IMR-90 (cell line): Measurements from ENCODE around the gene CSTA. TPM values are rescaled to one million over a fixed set of nuclear protein-coding genes. Genes with fewer than 3 reads are reported as not detected.

ENCODE experiments used
- ATAC-seq: fragments of 200-7000 bp; cut with Tn5 transposase; 2 replicates; pipeline ENCODE4 v1.9.1; 2020; ENCODE audit warnings: low read depth, mild to moderate bottlenecking, moderate library complexity
- BruUV-seq: library from RNA; stranded (reverse); fragments of 400-500 nt; replicated peaks from 2 replicates; lab custom pipeline; 2021; lab: Mats Ljungman, UMichigan
- CTCF ChIA-PET: fragments of 300-600 bp; formaldehyde crosslinking; extraction: SDS; loops from one replicate; lab custom pipeline; 2021; ENCODE audit warnings: antibody characterized with exemption; lab: Yijun Ruan, JAX
- POLR2A ChIA-PET: fragments of 300-600 bp; sonication (Branson Sonifier 250); formaldehyde crosslinking; loops from one replicate; lab custom pipeline; 2022; ENCODE audit warnings: antibody characterized with exemption; ENCODE audit not compliant: unreplicated experiment; lab: Charles Lee
- DNase-seq: peaks from one replicate; pipeline ENCODE4 v3.0.0; 2013
- H2AFZ ChIP-seq: replicated peaks from 2 replicates; pipeline ENCODE3; 2013; ENCODE audit warnings: low read length, mild to moderate bottlenecking; ENCODE audit not compliant: poor library complexity
- H2AK5ac ChIP-seq: 2 replicates; pipeline ENCODE4 v1.6.1; 2013; ENCODE audit warnings: low read depth, low read length, inconsistent platforms
- H2AK9ac ChIP-seq: replicated peaks from 2 replicates; pipeline ENCODE3; 2013; ENCODE audit warnings: mild to moderate bottlenecking, low read depth, low read length, moderate library complexity; ENCODE audit not compliant: poor library complexity
- H2BK120ac ChIP-seq: 2 replicates; pipeline ENCODE4 v1.6.1; 2013; ENCODE audit warnings: low read depth, low read length, inconsistent platforms
- H2BK15ac ChIP-seq: 3 replicates; pipeline ENCODE4 v1.6.1; 2013; ENCODE audit warnings: low read depth, low read length, inconsistent platforms
- H2BK20ac ChIP-seq: 2 replicates; pipeline ENCODE4 v1.6.1; 2013; ENCODE audit warnings: low read depth, mild to moderate bottlenecking, inconsistent platforms, low read length, moderate library complexity
- H2BK5ac ChIP-seq: 2 replicates; pipeline ENCODE4 v1.6.1; 2013; ENCODE audit warnings: mild to moderate bottlenecking, low read depth, low read length, inconsistent platforms; ENCODE audit not compliant: poor library complexity, severe bottlenecking
- H3K14ac ChIP-seq: replicated peaks from 2 replicates; pipeline ENCODE4 v1.6.1; 2013; ENCODE audit warnings: low read depth, low read length, inconsistent platforms
- H3K18ac ChIP-seq: 2 replicates; pipeline ENCODE4 v1.6.1; 2013; ENCODE audit warnings: low read depth, low read length, control low read depth
- H3K23ac ChIP-seq: 2 replicates; pipeline ENCODE4 v1.6.1; 2013; ENCODE audit warnings: low read depth, low read length, inconsistent platforms
- H3K27ac ChIP-seq: 2 replicates; pipeline ENCODE4 v1.5.1; 2013; ENCODE audit warnings: mild to moderate bottlenecking, control low read depth, low read length; ENCODE audit not compliant: insufficient read depth
- H3K27me3 ChIP-seq: 2 replicates; pipeline ENCODE4 v1.6.1; 2013; ENCODE audit warnings: low read length; ENCODE audit not compliant: control insufficient read depth, insufficient read depth
- H3K36me3 ChIP-seq: 2 replicates; pipeline ENCODE4 v1.6.1; 2013; ENCODE audit warnings: low read length, mixed read lengths; ENCODE audit not compliant: control insufficient read depth, insufficient read depth
- H3K4ac ChIP-seq: 2 replicates; pipeline ENCODE4 v1.6.1; 2013; ENCODE audit warnings: low read depth, low read length, inconsistent platforms
- H3K4me1 ChIP-seq: 2 replicates; pipeline ENCODE4 v1.6.1; 2013; ENCODE audit warnings: low read length, mixed read lengths; ENCODE audit not compliant: control insufficient read depth, insufficient read depth
- H3K4me2 ChIP-seq: 2 replicates; pipeline ENCODE4 v1.6.1; 2013; ENCODE audit warnings: low read depth, mild to moderate bottlenecking, control low read depth, low read length, moderate library complexity
- H3K4me3 ChIP-seq: 2 replicates; pipeline ENCODE4 v1.5.1; 2013; ENCODE audit warnings: low read depth, mild to moderate bottlenecking, control low read depth, low read length, moderate library complexity; ENCODE audit not compliant: insufficient read depth
- H3K56ac ChIP-seq: 2 replicates; pipeline ENCODE4 v1.6.1; 2013; ENCODE audit warnings: low read length, inconsistent platforms; ENCODE audit not compliant: insufficient read depth; ENCODE audit errors: extremely low read depth
- H3K79me1 ChIP-seq, 2 experiments: 2 replicates each; pipeline ENCODE4 v1.6.1; 2013; ENCODE audit warnings: low read length in 2 of 2, inconsistent platforms in 1 of 2, low read depth in 1 of 2
- H3K9ac ChIP-seq: 2 replicates; pipeline ENCODE4 v1.6.1; 2013; ENCODE audit warnings: low read depth, low read length, control low read depth
- H3K9me1 ChIP-seq: 2 replicates; pipeline ENCODE4 v1.6.1; 2013; ENCODE audit warnings: low read length, inconsistent platforms; ENCODE audit not compliant: insufficient read depth
- H3K9me3 ChIP-seq: 2 replicates; pipeline ENCODE4 v1.6.1; 2013; ENCODE audit warnings: low read length; ENCODE audit not compliant: control insufficient read depth, insufficient read depth
- H4K20me1 ChIP-seq: 2 replicates; pipeline ENCODE4 v1.6.1; 2013; ENCODE audit warnings: low read length, inconsistent platforms; ENCODE audit not compliant: insufficient read depth
- H4K5ac ChIP-seq: 2 replicates; pipeline ENCODE4 v1.6.1; 2013; ENCODE audit warnings: mild to moderate bottlenecking, low read depth, low read length, control low read depth
- H4K8ac ChIP-seq, 2 experiments: 2 replicates each; pipeline ENCODE4 v1.6.1; 2013; ENCODE audit warnings: low read depth in 2 of 2, low read length in 2 of 2, control low read depth in 1 of 2, inconsistent platforms in 1 of 2
- H4K91ac ChIP-seq: 2 replicates; pipeline ENCODE4 v1.6.1; 2013; ENCODE audit warnings: low read depth, low read length, inconsistent platforms; ENCODE audit not compliant: insufficient read depth
- ELK1 ChIP-seq: fragments of 150-350 bp; IDR thresholded peaks from 2 replicates; pipeline ENCODE4 v1.6.1; 2016; ENCODE audit warnings: low read depth, mild to moderate bottlenecking, low read length, moderate library complexity, borderline replicate concordance
- FOS ChIP-seq: fragments of 150-350 bp; IDR thresholded peaks from 2 replicates; pipeline ENCODE4 v1.6.1; 2016; ENCODE audit warnings: low read depth, low read length
- MXI1 ChIP-seq: IDR thresholded peaks from 2 replicates; pipeline ENCODE4 v1.6.1; 2012; ENCODE audit warnings: low read depth, mild to moderate bottlenecking, low read length, moderate library complexity, borderline replicate concordance
- WGBS, 2 experiments: methylation state at CpG; one replicate each; pipeline versions ENCODE4 v1.1.5 to v1.1.7; 2013; ENCODE audit warnings: missing lambda C conversion rate in 2 of 2; ENCODE audit not compliant: insufficient read length in 1 of 2; ENCODE audit errors: extremely low coverage in 2 of 2; 5-methylcytosine and 5-hydroxymethylcytosine counted together
- dilution Hi-C: fragments of 300-500 bp; cut with HindIII; formaldehyde crosslinking; loops from one replicate; pipeline ENCODE4 v1.14.3; 2018; ENCODE audit warnings: low sequenced_read_pairs; ENCODE audit not compliant: unreplicated experiment
- in situ Hi-C: fragments of 300-500 bp; cut with MboI; formaldehyde crosslinking; loops from 3 replicates; pipeline ENCODE4 v1.14.3; 2019; ENCODE audit warnings: low sequenced_read_pairs, inconsistent platforms, mixed read lengths
- intact Hi-C: fragments of 100-400 bp; cut with micrococcal nuclease; formaldehyde crosslinking; loops from 2 replicates; pipeline ENCODE4 v1.10.0; 2022
- polyA plus RNA-seq, 3 experiments: library from polyadenylated mRNA; depleted of rRNA; stranded (reverse); fragments of >200 nt; gene quantifications; 2 replicates each; pipeline ENCODE4 v1.2.3, GENCODE V29; 2012; ENCODE audit warnings: low replicate concordance in 1 of 3
- total RNA-seq: library from RNA; depleted of rRNA; stranded (reverse); fragments of >200 nt; gene quantifications from 2 replicates; pipeline ENCODE4 v1.2.3, GENCODE V29; 2012

The CSTA gene
- total and polyA plus RNA-seq, 2 of the 4 experiments (the other 2 are of a cell fraction), result 0.17 TPM; not detected in 1

- dilution Hi-C loops, result no loop called here
- H3K9me1 ChIP-seq, result no peaks in the 10 kb centered on the region
Observed at GRCh38 chr3:122318620-122319019, 6.4 kb upstream of the CSTA start.

More at GRCh38 chr3:122318620-122319019, 6.4 kb upstream of the CSTA start:
- Histone ChIP-seq H3K27ac (no peak overlapping the region), H3K56ac (no peak overlapping the region), H2BK120ac (no peak overlapping the region), H3K4me1 (no peaks in the 10 kb centered on the region), H4K5ac (no peak overlapping the region), H3K18ac (no peak overlapping the region), H3K14ac (no peak overlapping the region), H4K20me1 (no peaks in the 10 kb centered on the region), H3K23ac (no peak overlapping the region), H3K36me3 (no peaks in the 10 kb centered on the region), H3K4me3 (no peak overlapping the region), H3K4me2 (no peak overlapping the region), H2AFZ (no peak overlapping the region), H3K9ac (no peak overlapping the region), H3K4ac (no peak overlapping the region), H2BK5ac (no peak overlapping the region), H2BK20ac (no peak overlapping the region), H4K91ac (no peak overlapping the region), H3K27me3 (peaks cover 2% of the 10 kb centered on the region; the same call in 1 of the 2 replicates), H2AK9ac (no peak overlapping the region), H3K9me3 (no peaks in the 10 kb centered on the region), H2BK15ac (no peak overlapping the region), H4K8ac (no peak overlapping the region), H3K79me1 (no peaks in the 10 kb centered on the region), H2AK5ac (no peak overlapping the region)
- ChIA-PET POLR2A (no interaction called here), CTCF (interaction anchor here (0.8 kb wide), 1 partner anchor 19 kb away, joined by 3 read pairs; no protein-coding TSS in a partner anchor)
- ATAC-seq (no peak), DNase-seq (no peak)
- no TSS peak for BruUV-seq
- in situ Hi-C loops (no loop called here), intact Hi-C loops (no loop called here)
- TF ChIP-seq ELK1, result no peak
- no peak for TF ChIP-seq FOS
- TF ChIP-seq MXI1, result no peak
- 85% methylated on average over 2 of the region's 2 CpGs; no CpG with 5 or more reads in 1 of the 2 experiments for WGBS, 2 experiments
